K562 (cell line): Measurements from ENCODE around the gene ORAI2. TPM values are rescaled to one million over a fixed set of nuclear protein-coding genes. Genes with fewer than 3 reads are reported as not detected.
"Not testable (repeated sequence)": the region's sequence is repeated elsewhere in the genome, so short reads cannot be mapped to it uniquely, and the experiment has no call there.

ENCODE experiments used
- ATAC-seq: fragments of 200-7000 bp; cut with Tn5 transposase; 3 replicates; pipeline ENCODE4 v1.9.1; 2020; ENCODE audit warnings: moderate library complexity
- BruUV-seq: library from RNA; stranded (reverse); fragments of 400-500 nt; replicated peaks from 2 replicates; lab custom pipeline; 2021; lab: Mats Ljungman, UMichigan
- CTCF ChIA-PET: fragments of 300-600 bp; formaldehyde crosslinking; extraction: SDS; loops from one replicate; lab custom pipeline; 2021; ENCODE audit warnings: low intra/inter-chr PET ratio; lab: Yijun Ruan, JAX
- POLR2A ChIA-PET: fragments of 300-600, 350-650 bp; sonication (Branson Sonifier 250); formaldehyde crosslinking; extraction: SDS; loops from one replicate; lab custom pipeline; 2021; ENCODE audit warnings: antibody characterized with exemption, inconsistent platforms; lab: Yijun Ruan, JAX
- DNase-seq, 4 experiments: peaks; one replicate each; pipeline versions ENCODE4 v3.0.0 to v3.0.0-alpha.2; 2011 to 2018; ENCODE audit warnings: low spot score in 3 of 4, mixed read lengths in 3 of 4; ENCODE audit errors: extremely low read depth in 1 of 4
- FAIRE-seq: peaks from 2 replicates; lab custom pipeline; 2011; peaks lifted over from hg19 to GRCh38; lab: Jason Lieb, UNC
- H2AFZ ChIP-seq: 2 replicates; pipeline ENCODE4 v1.6.0; 2011; ENCODE audit warnings: low read depth, low read length, control low read depth, inconsistent platforms
- H3K27ac ChIP-seq: fragments of 200-600 bp; 3 replicates; pipeline ENCODE4 v1.8.0; 2011; ENCODE audit warnings: low read depth, mild to moderate bottlenecking, control low read depth, inconsistent platforms, low read length, moderate library complexity, mixed read lengths; ENCODE audit errors: extremely low read depth
- H3K27me3 ChIP-seq, 2 experiments: fragments of 300-600 bp in 1 of 2; 2 replicates in 1 of 2; 3 replicates in 1 of 2; pipeline versions ENCODE4 v1.6.0 to v1.8.0; 2011; ENCODE audit warnings: inconsistent platforms in 2 of 2, low read length in 2 of 2, mild to moderate bottlenecking in 1 of 2, mixed read lengths in 1 of 2, moderate library complexity in 1 of 2; ENCODE audit not compliant: control insufficient read depth in 2 of 2, insufficient read depth in 2 of 2
- H3K36me3 ChIP-seq: fragments of 300-600 bp; 3 replicates; pipeline ENCODE4 v1.8.0; 2011; ENCODE audit warnings: mild to moderate bottlenecking, low read length, inconsistent platforms; ENCODE audit not compliant: control insufficient read depth, insufficient read depth
- H3K4me1 ChIP-seq, 2 experiments: fragments of 200-600 bp in 1 of 2; replicated peaks in 1 of 2; 2 replicates in 1 of 2; 3 replicates in 1 of 2; pipeline versions ENCODE4 v1.5.1 to v1.8.0; 2011; ENCODE audit warnings: inconsistent platforms in 2 of 2, low read length in 2 of 2, mild to moderate bottlenecking in 1 of 2, mixed read lengths in 1 of 2, moderate library complexity in 1 of 2; ENCODE audit not compliant: control insufficient read depth in 2 of 2, insufficient read depth in 2 of 2
- H3K4me2 ChIP-seq: 2 replicates; pipeline ENCODE4 v1.6.1; 2011; ENCODE audit warnings: low read length, control low read depth, inconsistent platforms, mixed read lengths; ENCODE audit not compliant: insufficient read depth
- H3K4me3 ChIP-seq: fragments of 200-600 bp; sonication (generic), shearing (Covaris generic); 2 replicates; pipeline ENCODE4 v1.5.1; 2016; ENCODE audit warnings: control low read depth, inconsistent platforms
- H3K79me2 ChIP-seq: fragments of 200-600 bp; 3 replicates; pipeline ENCODE4 v1.8.0; 2011; ENCODE audit warnings: low read length, inconsistent platforms; ENCODE audit not compliant: control insufficient read depth, insufficient read depth
- H3K9ac ChIP-seq, 2 experiments: 2 replicates each; pipeline versions ENCODE4 v1.6.0 to v1.6.1; 2011; ENCODE audit warnings: low read depth in 2 of 2, low read length in 2 of 2, control low read depth in 1 of 2, inconsistent platforms in 1 of 2, mild to moderate bottlenecking in 1 of 2, mixed read lengths in 1 of 2; ENCODE audit not compliant: insufficient read depth in 1 of 2
- H3K9me1 ChIP-seq: one replicate; pipeline ENCODE4 v1.6.0; 2011; ENCODE audit warnings: inconsistent platforms, mild to moderate bottlenecking, low read length, moderate library complexity; ENCODE audit not compliant: control insufficient read depth, insufficient read depth
- H3K9me3 ChIP-seq: replicated peaks from 2 replicates; pipeline ENCODE4 v1.5.1; 2011; ENCODE audit warnings: low read depth, low read length, inconsistent platforms; ENCODE audit not compliant: control insufficient read depth, insufficient read depth
- H4K20me1 ChIP-seq: replicated peaks from 2 replicates; pipeline ENCODE4 v1.6.1; 2011; ENCODE audit warnings: low read length, inconsistent platforms, mixed read lengths; ENCODE audit not compliant: control insufficient read depth, insufficient read depth
- PRDM10 ChIP-seq: fragments of 450-650 bp; IDR thresholded peaks from 2 replicates; pipeline ENCODE4 v1.6.1; 2018; ENCODE audit not compliant: partially characterized antibody
- RBFOX2 ChIP-seq: fragments of 200-400 bp; formaldehyde crosslinking; IDR thresholded peaks from 2 replicates; pipeline ENCODE4 v1.6.1; 2017; ENCODE audit warnings: low read depth, mild to moderate bottlenecking, low read length, moderate library complexity
- ZBTB7A ChIP-seq: IDR thresholded peaks from 2 replicates; pipeline ENCODE4 v1.6.1; 2011; ENCODE audit warnings: low read depth, mild to moderate bottlenecking, low read length, moderate library complexity, borderline replicate concordance; ENCODE audit not compliant: control insufficient read depth
- WGBS: fragments of 100-300 bp; shearing (Covaris generic); methylation state at CpG from one replicate; pipeline ENCODE4 v1.1.6; 2016; ENCODE audit warnings: low coverage, mixed read lengths; ENCODE audit not compliant: insufficient coverage; ENCODE audit errors: missing lambda C conversion rate; 5-methylcytosine and 5-hydroxymethylcytosine counted together
- in situ Hi-C: fragments of 300-500 bp; cut with MboI; formaldehyde crosslinking; loops from 4 replicates; pipeline ENCODE4 v1.15.0; 2018; ENCODE audit warnings: inconsistent platforms, mixed read lengths
- intact Hi-C: fragments of 100-400 bp; cut with micrococcal nuclease; formaldehyde crosslinking; loops from 2 replicates; pipeline ENCODE4 v1.14.2; 2022
- microRNA-seq: library from miRNA; unstranded; fragments of <30 nt; microRNA quantifications from one replicate; pipeline ENCODE4, GENCODE V29; 2018; ENCODE audit warnings: borderline microRNAs expressed
- polyA plus RNA-seq, 8 experiments: library from polyadenylated mRNA; depleted of rRNA in 4 of 8; stranded (reverse) in 5 of 8; unstranded in 3 of 8; fragments of >200 nt; fragmentation: Nextera tagmentation in 2 of 8; fragmentation: Illumina TruSeq in 1 of 8; extraction: Ambion mirVana in 2 of 8; extraction: Trizol in 1 of 8; gene quantifications; 2 replicates each; pipeline versions ENCODE4 v1.2.1 to v1.2.3, GENCODE V29; 2011 to 2014; ENCODE audit warnings: inconsistent platforms in 1 of 8, missing spikeins in 1 of 8
- small RNA-seq: library from RNA; depleted of rRNA; stranded (forward); fragments of <200 nt; gene quantifications from one replicate; pipeline ENCODE3, GENCODE V24; 2014
- total RNA-seq, 7 experiments: library from RNA; depleted of rRNA in 6 of 7; stranded (reverse); fragments of >200 nt in 6 of 7; fragmentation: Illumina TruSeq in 2 of 7; extraction: Trizol in 2 of 7; gene quantifications; 2 replicates each; pipeline versions ENCODE4 v1.2.1 to v1.2.3, GENCODE V29; 2011 to 2021; ENCODE audit warnings: low replicate concordance in 1 of 7

The ORAI2 gene
- total and polyA plus RNA-seq, 9 of the 15 experiments (the other 6 are each of a cell fraction or from before 2014, with no cell fraction given): 1.1 to 27.7 (median 9.2) TPM

- WGBS: 17% methylated on average over 5 of the region's 24 CpGs
- Histone ChIP-seq H3K9ac (peak overlapping the region; percentile 28 to 46; a peak in 1 of 4 replicates), H2AFZ (peak overlapping the region; percentile 90), H3K27ac (peak overlapping the region; percentile 76)
- FAIRE-seq, intact Hi-C loops, H3K4me1 ChIP-seq, BruUV-seq, H3K9me3 ChIP-seq, H3K79me2 ChIP-seq, POLR2A ChIA-PET, H4K20me1 ChIP-seq, DNase-seq, CTCF ChIA-PET, H3K27me3 ChIP-seq, H3K4me3 ChIP-seq, H3K36me3 ChIP-seq, H3K4me2 ChIP-seq, H3K9me1 ChIP-seq, in situ Hi-C loops: not testable (repeated sequence)
- TF ChIP-seq PRDM10 (peak; percentile 66), RBFOX2 (0 out of 2 replicates have a peak, but pooled peaks have one; percentile 20), ZBTB7A (0 out of 2 replicates have a peak, but pooled peaks have one; percentile 35)
- peak; percentile 90 for ATAC-seq
Measured at GRCh38 chr7:102505298-102506185, 72.2 kb downstream of the ORAI2 start.

Small RNAs within 50 kb of the gene (microRNA-seq; reads per million reads assigned to microRNA genes)
- gene MIR4467 (not detected), gene MIR5090 (2.5 reads per million, percentile 31 among the genes with 10 or more reads in this experiment), gene MIR548O (not detected)

Small RNAs within 50 kb of the gene (small RNA-seq; reads per million reads assigned to genes)
- gene MIR548O: not detected

Other genes starting within 250 kb of the ORAI2 start
Only the 7 nearest of the 14 such genes appear.
- gene SPDYE6, start 77.1 kb upstream of the ORAI2 start, total RNA-seq (2014; rRNA removed): not detected in 2 replicates
- gene SPDYE6, start 77.1 kb upstream of the ORAI2 start, total RNA-seq (2014; rRNA removed; fragmentation: Illumina TruSeq; extraction: Trizol): not detected in 2 replicates
- gene SPDYE6, start 77.1 kb upstream of the ORAI2 start, total RNA-seq (2015; rRNA removed; fragmentation: Illumina TruSeq; extraction: Trizol): not detected in 2 replicates
- gene SPDYE6, start 77.1 kb upstream of the ORAI2 start, total RNA-seq (2021): not detected in 2 replicates
- gene SPDYE6, start 77.1 kb upstream of the ORAI2 start, polyA plus RNA-seq (2011; rRNA removed): not detected in 2 replicates
- gene SPDYE6, start 77.1 kb upstream of the ORAI2 start, polyA plus RNA-seq (2014; fragmentation: Illumina TruSeq; extraction: Trizol): not detected in 2 replicates
- under 1 TPM; 0.24 to 0.35 TPM for gene SPDYE6, start 77.1 kb upstream of the ORAI2 start, polyA plus RNA-seq (2014; fragmentation: Nextera tagmentation; extraction: Ambion mirVana)
- not detected in 2 replicates for gene SPDYE6, start 77.1 kb upstream of the ORAI2 start, polyA plus RNA-seq (2014; rRNA removed)
- gene PRKRIP1, start 37.2 kb upstream of the ORAI2 start, total RNA-seq (2014; rRNA removed): 40.0 and 44.6 TPM in 2 replicates
- gene PRKRIP1, start 37.2 kb upstream of the ORAI2 start, total RNA-seq (2014; rRNA removed; fragmentation: Illumina TruSeq; extraction: Trizol): 14.8 and 15.9 TPM in 2 replicates
- gene PRKRIP1, start 37.2 kb upstream of the ORAI2 start, total RNA-seq (2015; rRNA removed; fragmentation: Illumina TruSeq; extraction: Trizol): 25.3 and 27.3 TPM in 2 replicates
- 25.2 and 33.9 TPM in 2 replicates for gene PRKRIP1, start 37.2 kb upstream of the ORAI2 start, total RNA-seq (2021)
- 17.2 and 18.1 TPM in 2 replicates for gene PRKRIP1, start 37.2 kb upstream of the ORAI2 start, polyA plus RNA-seq (2011; rRNA removed)
- 19.3 and 19.8 TPM in 2 replicates for gene PRKRIP1, start 37.2 kb upstream of the ORAI2 start, polyA plus RNA-seq (2014; fragmentation: Illumina TruSeq; extraction: Trizol)
- gene PRKRIP1, start 37.2 kb upstream of the ORAI2 start, polyA plus RNA-seq (2014; fragmentation: Nextera tagmentation; extraction: Ambion mirVana): 10 to 100 TPM; 14.9 to 19.6 TPM
- 48.6 and 52.1 TPM in 2 replicates for gene PRKRIP1, start 37.2 kb upstream of the ORAI2 start, polyA plus RNA-seq (2014; rRNA removed)
- 21.4 and 41.5 TPM in 2 replicates for gene ALKBH4, start 31.3 kb downstream of the ORAI2 start, total RNA-seq (2014; rRNA removed)
- 5.7 and 7.2 TPM in 2 replicates for gene ALKBH4, start 31.3 kb downstream of the ORAI2 start, total RNA-seq (2014; rRNA removed; fragmentation: Illumina TruSeq; extraction: Trizol)
- gene ALKBH4, start 31.3 kb downstream of the ORAI2 start, total RNA-seq (2015; rRNA removed; fragmentation: Illumina TruSeq; extraction: Trizol): 13.5 and 15.2 TPM in 2 replicates
- gene ALKBH4, start 31.3 kb downstream of the ORAI2 start, total RNA-seq (2021): 18.5 and 19.6 TPM in 2 replicates
- gene ALKBH4, start 31.3 kb downstream of the ORAI2 start, polyA plus RNA-seq (2011; rRNA removed): 4.6 and 4.7 TPM in 2 replicates
- gene ALKBH4, start 31.3 kb downstream of the ORAI2 start, polyA plus RNA-seq (2014; fragmentation: Illumina TruSeq; extraction: Trizol): 7.1 and 10.0 TPM in 2 replicates
- 10 to 100 TPM in 1 of 2 experiments, 1 to 10 TPM in 1; 6.7 to 11.8 TPM for gene ALKBH4, start 31.3 kb downstream of the ORAI2 start, polyA plus RNA-seq (2014; fragmentation: Nextera tagmentation; extraction: Ambion mirVana)
- 13.8 and 18.1 TPM in 2 replicates for gene ALKBH4, start 31.3 kb downstream of the ORAI2 start, polyA plus RNA-seq (2014; rRNA removed)
- gene LRWD1, start 31.4 kb downstream of the ORAI2 start, total RNA-seq (2014; rRNA removed): 51.2 and 62.4 TPM in 2 replicates
- 14.1 and 21.3 TPM in 2 replicates for gene LRWD1, start 31.4 kb downstream of the ORAI2 start, total RNA-seq (2014; rRNA removed; fragmentation: Illumina TruSeq; extraction: Trizol)
- gene LRWD1, start 31.4 kb downstream of the ORAI2 start, total RNA-seq (2015; rRNA removed; fragmentation: Illumina TruSeq; extraction: Trizol): 38.3 and 38.5 TPM in 2 replicates
- gene LRWD1, start 31.4 kb downstream of the ORAI2 start, total RNA-seq (2021): 64.7 and 66.0 TPM in 2 replicates
- gene LRWD1, start 31.4 kb downstream of the ORAI2 start, polyA plus RNA-seq (2011; rRNA removed): 25.8 and 28.5 TPM in 2 replicates
- 33.2 and 52.4 TPM in 2 replicates for gene LRWD1, start 31.4 kb downstream of the ORAI2 start, polyA plus RNA-seq (2014; fragmentation: Illumina TruSeq; extraction: Trizol)
- gene LRWD1, start 31.4 kb downstream of the ORAI2 start, polyA plus RNA-seq (2014; fragmentation: Nextera tagmentation; extraction: Ambion mirVana): under 1 TPM; 0.61 to 0.78 TPM
- 64.8 and 65.7 TPM in 2 replicates for gene LRWD1, start 31.4 kb downstream of the ORAI2 start, polyA plus RNA-seq (2014; rRNA removed)
- gene POLR2J, start 45.3 kb downstream of the ORAI2 start, total RNA-seq (2014; rRNA removed): 132 and 160 TPM in 2 replicates
- 70.3 and 80.8 TPM in 2 replicates for gene POLR2J, start 45.3 kb downstream of the ORAI2 start, total RNA-seq (2014; rRNA removed; fragmentation: Illumina TruSeq; extraction: Trizol)
- gene POLR2J, start 45.3 kb downstream of the ORAI2 start, total RNA-seq (2015; rRNA removed; fragmentation: Illumina TruSeq; extraction: Trizol): 141 TPM in 2 replicates
- gene POLR2J, start 45.3 kb downstream of the ORAI2 start, total RNA-seq (2021): 97.8 and 104 TPM in 2 replicates
- gene POLR2J, start 45.3 kb downstream of the ORAI2 start, polyA plus RNA-seq (2011; rRNA removed): 84.6 and 113 TPM in 2 replicates
- gene POLR2J, start 45.3 kb downstream of the ORAI2 start, polyA plus RNA-seq (2014; fragmentation: Illumina TruSeq; extraction: Trizol): 220 and 231 TPM in 2 replicates
- gene POLR2J, start 45.3 kb downstream of the ORAI2 start, polyA plus RNA-seq (2014; fragmentation: Nextera tagmentation; extraction: Ambion mirVana): 10 to 100 TPM; 32.3 to 85.8 TPM
- 175 and 180 TPM in 2 replicates for gene POLR2J, start 45.3 kb downstream of the ORAI2 start, polyA plus RNA-seq (2014; rRNA removed)
- gene RASA4B, start 84.2 kb downstream of the ORAI2 start, total RNA-seq (2014; rRNA removed): 0.73 and 1.8 TPM in 2 replicates
- 0.19 and 0.69 TPM in 2 replicates for gene RASA4B, start 84.2 kb downstream of the ORAI2 start, total RNA-seq (2014; rRNA removed; fragmentation: Illumina TruSeq; extraction: Trizol)
- gene RASA4B, start 84.2 kb downstream of the ORAI2 start, total RNA-seq (2015; rRNA removed; fragmentation: Illumina TruSeq; extraction: Trizol): 0.94 and 1.4 TPM in 2 replicates
- gene RASA4B, start 84.2 kb downstream of the ORAI2 start, total RNA-seq (2021): 2.9 and 3.5 TPM in 2 replicates
- 1.5 and 3.3 TPM in 2 replicates for gene RASA4B, start 84.2 kb downstream of the ORAI2 start, polyA plus RNA-seq (2011; rRNA removed)
- gene RASA4B, start 84.2 kb downstream of the ORAI2 start, polyA plus RNA-seq (2014; fragmentation: Illumina TruSeq; extraction: Trizol): 1.5 and 2.6 TPM in 2 replicates
- under 1 TPM in 1 of 2 experiments, not detected in 1; 0.01 TPM for gene RASA4B, start 84.2 kb downstream of the ORAI2 start, polyA plus RNA-seq (2014; fragmentation: Nextera tagmentation; extraction: Ambion mirVana)
- 2.4 and 2.5 TPM in 2 replicates for gene RASA4B, start 84.2 kb downstream of the ORAI2 start, polyA plus RNA-seq (2014; rRNA removed)
- 5.6 and 9.1 TPM in 2 replicates for gene UPK3BL2, start 110.1 kb downstream of the ORAI2 start, total RNA-seq (2014; rRNA removed)
- gene UPK3BL2, start 110.1 kb downstream of the ORAI2 start, total RNA-seq (2014; rRNA removed; fragmentation: Illumina TruSeq; extraction: Trizol): 3.4 and 3.7 TPM in 2 replicates
- 7.7 and 7.8 TPM in 2 replicates for gene UPK3BL2, start 110.1 kb downstream of the ORAI2 start, total RNA-seq (2015; rRNA removed; fragmentation: Illumina TruSeq; extraction: Trizol)
- gene UPK3BL2, start 110.1 kb downstream of the ORAI2 start, total RNA-seq (2021): 17.0 and 17.6 TPM in 2 replicates
- gene UPK3BL2, start 110.1 kb downstream of the ORAI2 start, polyA plus RNA-seq (2011; rRNA removed): 6.0 and 9.1 TPM in 2 replicates
- gene UPK3BL2, start 110.1 kb downstream of the ORAI2 start, polyA plus RNA-seq (2014; fragmentation: Illumina TruSeq; extraction: Trizol): 7.9 and 11.4 TPM in 2 replicates
- gene UPK3BL2, start 110.1 kb downstream of the ORAI2 start, polyA plus RNA-seq (2014; fragmentation: Nextera tagmentation; extraction: Ambion mirVana): under 1 TPM in 1 of 2 experiments, not detected in 1; 0.77 TPM
- gene UPK3BL2, start 110.1 kb downstream of the ORAI2 start, polyA plus RNA-seq (2014; rRNA removed): 24.8 and 26.1 TPM in 2 replicates